HepG2 (cell line): ENCODE data around the gene MADD. TPM values are rescaled to one million over a fixed set of nuclear protein-coding genes. Genes with fewer than 3 reads are reported as not detected.

Experiments used
- ADNP ChIP-seq: sonication (generic); formaldehyde crosslinking; IDR thresholded peaks from 2 replicates; pipeline ENCODE4 v1.4.0; 2020; ENCODE audit warnings: missing genetic modification reagents
- ARHGAP35 ChIP-seq: sonication (generic); formaldehyde crosslinking; IDR thresholded peaks from 2 replicates; pipeline ENCODE4 v1.9.0; 2022; ENCODE audit warnings: mild to moderate bottlenecking, inconsistent platforms, moderate library complexity, missing genetic modification reagents, borderline replicate concordance
- CHD2 ChIP-seq: IDR thresholded peaks from 2 replicates; pipeline ENCODE4 v1.6.1; 2011; ENCODE audit warnings: low read depth, low read length, improper control_type of control experiment
- CREB1 ChIP-seq, 2 experiments: fragments of 450-650 bp in 1 of 2; IDR thresholded peaks; 2 replicates each; pipeline ENCODE4 v1.6.1; 2016 to 2017; ENCODE audit warnings: control low read depth in 1 of 2, mild to moderate bottlenecking in 1 of 2, missing compliant biosample characterization in 1 of 2, missing genetic modification characterization in 1 of 2
- ESRRA ChIP-seq: sonication (generic); formaldehyde crosslinking; IDR thresholded peaks from 2 replicates; pipeline ENCODE4 v1.5.1; 2020; ENCODE audit warnings: mild to moderate bottlenecking, low read depth, missing genetic modification reagents
- HES4 ChIP-seq: sonication (generic); formaldehyde crosslinking; IDR thresholded peaks from 2 replicates; pipeline ENCODE4 v1.9.0; 2021; ENCODE audit warnings: mild to moderate bottlenecking, missing genetic modification reagents, borderline replicate concordance
- KAT2B ChIP-seq: fragments of 150-350 bp; IDR thresholded peaks from 2 replicates; pipeline ENCODE4 v1.6.1; 2014; ENCODE audit warnings: low read depth, low read length, borderline replicate concordance
- MED1 ChIP-seq: sonication (generic); formaldehyde crosslinking; IDR thresholded peaks from 2 replicates; pipeline ENCODE4 v1.4.0; 2020; ENCODE audit warnings: missing genetic modification reagents
- NCOA1 ChIP-seq: sonication (generic); formaldehyde crosslinking; IDR thresholded peaks from 2 replicates; pipeline ENCODE4 v1.9.0; 2021; ENCODE audit warnings: missing genetic modification reagents
- PAF1 ChIP-seq: IDR thresholded peaks from 2 replicates; pipeline ENCODE4 v1.6.1; 2016; ENCODE audit warnings: missing genetic modification reagents, missing compliant biosample characterization
- POLR2AphosphoS5 ChIP-seq: IDR thresholded peaks from 2 replicates; pipeline ENCODE4 v1.6.1; 2012; ENCODE audit warnings: low read depth, low read length
- PREB ChIP-seq: sonication (generic); formaldehyde crosslinking; IDR thresholded peaks from 2 replicates; pipeline ENCODE4 v1.4.0; 2020; ENCODE audit warnings: missing genetic modification reagents
- SAFB2 ChIP-seq: sonication (generic); formaldehyde crosslinking; IDR thresholded peaks from 2 replicates; pipeline ENCODE4 v1.5.1; 2020; ENCODE audit warnings: missing genetic modification reagents, low read depth, mild to moderate bottlenecking, borderline replicate concordance
- SIX1 ChIP-seq: sonication (generic); formaldehyde crosslinking; IDR thresholded peaks from 2 replicates; pipeline ENCODE4 v1.4.0; 2020; ENCODE audit warnings: missing genetic modification reagents, borderline replicate concordance
- SNAI1 ChIP-seq: sonication (generic); formaldehyde crosslinking; IDR thresholded peaks from 2 replicates; pipeline ENCODE4 v1.5.0; 2020; ENCODE audit warnings: mild to moderate bottlenecking, missing genetic modification reagents, borderline replicate concordance
- ZNF121 ChIP-seq: sonication (generic); formaldehyde crosslinking; IDR thresholded peaks from 2 replicates; pipeline ENCODE4 v1.5.0; 2020; ENCODE audit warnings: mild to moderate bottlenecking, missing genetic modification reagents
- ZNF335 ChIP-seq: sonication (generic); formaldehyde crosslinking; IDR thresholded peaks from 2 replicates; pipeline ENCODE4 v1.4.0; 2020; ENCODE audit warnings: missing genetic modification reagents
- ZNF557 ChIP-seq: sonication (generic); formaldehyde crosslinking; IDR thresholded peaks from 2 replicates; pipeline ENCODE4 v1.4.0; 2020; ENCODE audit warnings: missing genetic modification reagents
- ZNF713 ChIP-seq: sonication (generic); formaldehyde crosslinking; IDR thresholded peaks from 2 replicates; pipeline ENCODE4 v1.4.0; 2020; ENCODE audit warnings: mild to moderate bottlenecking, missing genetic modification reagents
- ZNF781 ChIP-seq: sonication (generic); formaldehyde crosslinking; IDR thresholded peaks from 2 replicates; pipeline ENCODE4 v1.5.1; 2020; ENCODE audit warnings: borderline replicate concordance, mild to moderate bottlenecking, missing genetic modification reagents; ENCODE audit errors: not compliant biosample characterization
- ZNF841 ChIP-seq: sonication (generic); formaldehyde crosslinking; IDR thresholded peaks from 2 replicates; pipeline ENCODE4 v1.8.1; 2023; ENCODE audit warnings: missing genetic modification reagents, borderline replicate concordance
- ZSCAN5A ChIP-seq: sonication (generic); formaldehyde crosslinking; IDR thresholded peaks from 2 replicates; pipeline ENCODE4 v1.8.0; 2022; ENCODE audit warnings: mild to moderate bottlenecking, missing genetic modification reagents, borderline replicate concordance
- polyA plus RNA-seq, 8 experiments: library from polyadenylated mRNA; depleted of rRNA in 3 of 8; stranded (reverse) in 7 of 8; unstranded in 1 of 8; fragments of >200 nt; fragmentation: Illumina TruSeq in 4 of 8; extraction: Trizol in 4 of 8; gene quantifications; 2 replicates each; pipeline versions ENCODE4 v1.2.1 to v1.2.3, GENCODE V29; 2011 to 2016; ENCODE audit warnings: low read depth in 4 of 8, missing spikeins in 1 of 8, mixed read lengths in 1 of 8; ENCODE audit not compliant: insufficient read depth in 1 of 8
- total RNA-seq, 5 experiments: library from RNA; depleted of rRNA; stranded (reverse); fragments of >200 nt; fragmentation: Illumina TruSeq; extraction: Trizol; gene quantifications; 2 replicates each; pipeline ENCODE4 v1.2.3, GENCODE V29; 2016; ENCODE audit warnings: low read depth in 1 of 5
- TF ChIP-seq, protein P1 (sequence below): sonication (generic); formaldehyde crosslinking; IDR thresholded peaks from 2 replicates; pipeline ENCODE4 v1.5.0; 2020; ENCODE audit warnings: missing genetic modification reagents

MADD gene
- total and polyA plus RNA-seq, 2 of the 13 experiments (the other 11 are each of a cell fraction or from before 2014, with no cell fraction given), result 18.0 to 29.2 TPM

DNA sequence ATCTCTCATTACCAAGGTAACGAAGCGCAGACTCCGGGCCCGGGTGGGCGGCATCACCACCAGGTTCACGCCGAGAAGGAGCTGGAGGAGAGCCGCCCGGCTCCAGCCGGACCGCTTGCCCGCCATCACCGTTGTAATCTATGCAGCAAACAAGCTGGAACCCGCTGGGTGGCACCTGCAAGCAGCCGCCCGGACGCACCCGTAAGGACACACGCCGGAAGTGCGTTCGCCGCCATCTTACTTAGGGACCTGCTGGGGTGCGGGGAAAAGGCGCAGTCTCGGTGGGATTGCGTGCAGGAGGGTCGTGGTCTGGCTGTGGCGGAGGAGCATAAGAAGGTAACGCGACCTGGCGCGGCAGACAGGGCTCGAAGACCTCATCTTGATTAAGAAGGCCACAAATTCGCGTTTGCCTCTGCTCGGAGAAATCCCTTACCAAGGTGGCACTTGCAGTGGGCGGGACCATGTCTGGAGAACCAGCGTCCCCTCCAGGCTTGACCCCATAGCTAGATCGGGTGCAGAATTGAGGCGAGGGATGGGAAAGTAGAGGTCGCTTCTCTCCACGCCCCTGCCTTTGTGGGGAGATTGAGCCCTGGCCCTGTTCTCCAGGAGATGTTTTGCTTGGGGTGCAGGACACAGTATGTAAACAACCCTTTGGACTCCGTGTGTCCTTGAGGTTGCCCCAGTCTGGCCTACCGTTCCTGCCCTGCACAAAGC, 21.1 kb upstream of the MADD start, which contains the start of gene ACP2 (continued):
- TF ChIP-seq ZSCAN5A (CRISPR knock-in tag), result no peak
- no peak; the same call in none of the 2 replicates for TF ChIP-seq ZNF713
- TF ChIP-seq MED1 (CRISPR knock-in tag), result peak; percentile 88
- peak; percentile 51; the same call in 1 of the 2 replicates for TF ChIP-seq CREB1 (IDR thresholded peaks at IDR 0.05)
- TF ChIP-seq CREB1 (CRISPR knock-in tag; IDR thresholded peaks at IDR 0.05), result no peak
- TF ChIP-seq NCOA1 (CRISPR knock-in tag), result no peak
- no peak for TF ChIP-seq KAT2B
- TF ChIP-seq, protein P1, sequence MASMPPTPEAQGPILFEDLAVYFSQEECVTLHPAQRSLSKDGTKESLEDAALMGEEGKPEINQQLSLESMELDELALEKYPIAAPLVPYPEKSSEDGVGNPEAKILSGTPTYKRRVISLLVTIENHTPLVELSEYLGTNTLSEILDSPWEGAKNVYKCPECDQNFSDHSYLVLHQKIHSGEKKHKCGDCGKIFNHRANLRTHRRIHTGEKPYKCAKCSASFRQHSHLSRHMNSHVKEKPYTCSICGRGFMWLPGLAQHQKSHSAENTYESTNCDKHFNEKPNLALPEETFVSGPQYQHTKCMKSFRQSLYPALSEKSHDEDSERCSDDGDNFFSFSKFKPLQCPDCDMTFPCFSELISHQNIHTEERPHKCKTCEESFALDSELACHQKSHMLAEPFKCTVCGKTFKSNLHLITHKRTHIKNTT (CRISPR knock-in tag), result no peak
- TF ChIP-seq ZNF335 (CRISPR knock-in tag), result 0 out of 2 replicates have a peak, but pooled peaks have one; percentile 80
- TF ChIP-seq SNAI1 (CRISPR knock-in tag), result peak; percentile 92; the same call in 1 of the 2 replicates
- TF ChIP-seq ADNP (CRISPR knock-in tag), result no peak
- TF ChIP-seq PREB (CRISPR knock-in tag), result no peak
- peak; percentile 62; the same call in 1 of the 2 replicates for TF ChIP-seq ZNF557 (CRISPR knock-in tag)
- peak; percentile 94 for TF ChIP-seq ESRRA (CRISPR knock-in tag)
- no peak for TF ChIP-seq SIX1 (CRISPR knock-in tag)
- peak; percentile 69; the same call in 1 of the 2 replicates for TF ChIP-seq SAFB2 (CRISPR knock-in tag)
- peak; percentile 66 for TF ChIP-seq CHD2
- TF ChIP-seq HES4, result no peak; the same call in 1 of the 2 replicates
- no peak for TF ChIP-seq PAF1 (CRISPR knock-in tag)
- TF ChIP-seq ZNF121 (CRISPR knock-in tag), result peak; percentile 69
- peak; percentile 72 for TF ChIP-seq ZNF781 (CRISPR knock-in tag)
- peak; percentile 88 for TF ChIP-seq POLR2AphosphoS5
- TF ChIP-seq ARHGAP35 (CRISPR knock-in tag), result peak; percentile 88; the same call in 1 of the 2 replicates
- no peak for TF ChIP-seq ZNF841 (CRISPR knock-in tag)
